Keratinocyte (primary cell): ENCODE results near the gene TENM4. TPM values are rescaled to one million over a fixed set of nuclear protein-coding genes. Genes with fewer than 3 reads are reported as not detected.

Experiments used
- DNase-seq: peaks from one replicate; pipeline ENCODE4 v3.0.0-alpha.2; 2011; ENCODE audit warnings: low read depth, missing footprints, low spot score
- FAIRE-seq: peaks from 2 replicates; lab custom pipeline; 2011; peaks lifted over from hg19 to GRCh38; lab: Jason Lieb, UNC
- H2AFZ ChIP-seq: 2 replicates; pipeline ENCODE4 v1.6.0; 2012; ENCODE audit warnings: low read length, control low read depth, inconsistent platforms; ENCODE audit not compliant: control insufficient read depth
- H3K27ac ChIP-seq: 2 replicates; pipeline ENCODE4 v1.5.1; 2011; ENCODE audit warnings: low read length; ENCODE audit not compliant: control insufficient read depth, insufficient read depth
- H3K27me3 ChIP-seq: 3 replicates; pipeline ENCODE4 v1.6.0; 2011; ENCODE audit warnings: low read length; ENCODE audit not compliant: control insufficient read depth, insufficient read depth; ENCODE audit errors: extremely low read depth
- H3K36me3 ChIP-seq, 2 experiments: 2 replicates in 1 of 2; 3 replicates in 1 of 2; pipeline ENCODE4 v1.5.1; 2011; ENCODE audit warnings: low read length in 2 of 2, mild to moderate bottlenecking in 1 of 2; ENCODE audit not compliant: control insufficient read depth in 2 of 2, insufficient read depth in 2 of 2; ENCODE audit errors: extremely low read depth in 1 of 2
- H3K4me1 ChIP-seq: 3 replicates; pipeline ENCODE4 v1.5.1; 2011; ENCODE audit warnings: low read length; ENCODE audit not compliant: control insufficient read depth, insufficient read depth; ENCODE audit errors: extremely low read depth
- H3K4me2 ChIP-seq: 3 replicates; pipeline ENCODE4 v1.6.0; 2011; ENCODE audit warnings: low read depth, low read length; ENCODE audit not compliant: control insufficient read depth, insufficient read depth; ENCODE audit errors: extremely low read depth
- H3K4me3 ChIP-seq, 3 experiments: fragments of 200-600 bp in 1 of 3; sonication (generic) in 1 of 3; 2 replicates in 2 of 3; 3 replicates in 1 of 3; pipeline ENCODE4 v1.5.1; 2011 to 2016; ENCODE audit warnings: low read length in 3 of 3, mild to moderate bottlenecking in 3 of 3, control low read depth in 2 of 3, inconsistent platforms in 1 of 3, low read depth in 1 of 3, mixed read lengths in 1 of 3, mixed run types in 1 of 3, moderate library complexity in 1 of 3; ENCODE audit not compliant: control insufficient read depth in 2 of 3, insufficient read depth in 2 of 3; ENCODE audit errors: extremely low read depth in 1 of 3
- H3K79me2 ChIP-seq: 2 replicates; pipeline ENCODE4 v1.6.0; 2012; ENCODE audit warnings: low read length; ENCODE audit not compliant: control insufficient read depth, insufficient read depth
- H3K9ac ChIP-seq: 3 replicates; pipeline ENCODE4 v1.6.0; 2011; ENCODE audit warnings: low read length; ENCODE audit not compliant: control insufficient read depth, insufficient read depth; ENCODE audit errors: extremely low read depth
- H3K9me1 ChIP-seq: 3 replicates; pipeline ENCODE4 v1.6.0; 2011; ENCODE audit warnings: low read length; ENCODE audit not compliant: control insufficient read depth, insufficient read depth; ENCODE audit errors: extremely low read depth
- H3K9me3 ChIP-seq: 2 replicates; pipeline ENCODE4 v1.5.1; 2012; ENCODE audit warnings: low read depth, low read length; ENCODE audit not compliant: control insufficient read depth
- H4K20me1 ChIP-seq: 3 replicates; pipeline ENCODE4 v1.6.0; 2011; ENCODE audit warnings: low read length; ENCODE audit not compliant: control insufficient read depth, insufficient read depth; ENCODE audit errors: extremely low read depth
- EZH2 ChIP-seq: IDR thresholded peaks from one replicate; pipeline ENCODE4 v1.6.1; 2012; ENCODE audit warnings: inconsistent platforms, mild to moderate bottlenecking, low read length, moderate library complexity
- dilution Hi-C: fragments of 300-500 bp; cut with MboI; formaldehyde crosslinking; loops from one replicate; pipeline ENCODE4 v1.7.0; 2020; ENCODE audit warnings: low sequenced_read_pairs; ENCODE audit not compliant: extremely low pct_ligation_motif_present
- polyA plus RNA-seq, 5 experiments: library from polyadenylated mRNA; depleted of rRNA in 3 of 5; stranded (reverse) in 3 of 5; stranded (forward) in 1 of 5; unstranded in 1 of 5; fragments of >200 nt; gene quantifications; 1 replicate in 1 of 5; 2 replicates in 3 of 5; 3 replicates in 1 of 5; pipeline versions ENCODE4 v1.2.1 to v1.2.3, GENCODE V29; 2011 to 2012; ENCODE audit warnings: missing spikeins in 2 of 5, low read depth in 1 of 5, low replicate concordance in 1 of 5
- TF ChIP-seq, protein P1 (sequence below), 3 experiments: IDR thresholded peaks in 1 of 3; conservative IDR thresholded peaks in 1 of 3; optimal IDR thresholded peaks in 1 of 3; 2 replicates in 2 of 3; 3 replicates in 1 of 3; pipeline versions ENCODE3 to v1.5.1; 2011; ENCODE audit warnings: low read length in 3 of 3, mild to moderate bottlenecking in 3 of 3, moderate library complexity in 2 of 3, control low read depth in 1 of 3, inconsistent platforms in 1 of 3; ENCODE audit not compliant: insufficient read depth in 2 of 3; ENCODE audit errors: extremely low read depth in 1 of 3

The TENM4 gene
- polyA plus RNA-seq, 1 donor (not counting 4 experiments of a cell fraction or from before 2014, with no cell fraction given) = 3.5 TPM

GRCh38 chr11:79186669-79187068 is 254.2 kb downstream of the TENM4 start:
- no peak overlapping the region for H2AFZ ChIP-seq
- no peaks in the 10 kb centered on the region for H3K79me2 ChIP-seq
- H3K27ac ChIP-seq = no peak overlapping the region
- H3K9me3 ChIP-seq = no peaks in the 10 kb centered on the region
- no peaks in the 10 kb centered on the region for H3K4me1 ChIP-seq
- no peak overlapping the region for H3K4me2 ChIP-seq
- H4K20me1 ChIP-seq = no peaks in the 10 kb centered on the region
- H3K4me3 ChIP-seq = no peak overlapping the region
- DNase-seq = no peak
- no peaks in the 10 kb centered on the region for H3K27me3 ChIP-seq
- no peak overlapping the region for H3K9ac ChIP-seq
- H3K9me1 ChIP-seq = no peaks in the 10 kb centered on the region
- dilution Hi-C loops = no loop called here
- peaks cover 0 to 1% of the 10 kb centered on the region in 2 experiments for H3K36me3 ChIP-seq
- FAIRE-seq = no peak
- no peak for TF ChIP-seq EZH2
- TF ChIP-seq, protein P1, sequence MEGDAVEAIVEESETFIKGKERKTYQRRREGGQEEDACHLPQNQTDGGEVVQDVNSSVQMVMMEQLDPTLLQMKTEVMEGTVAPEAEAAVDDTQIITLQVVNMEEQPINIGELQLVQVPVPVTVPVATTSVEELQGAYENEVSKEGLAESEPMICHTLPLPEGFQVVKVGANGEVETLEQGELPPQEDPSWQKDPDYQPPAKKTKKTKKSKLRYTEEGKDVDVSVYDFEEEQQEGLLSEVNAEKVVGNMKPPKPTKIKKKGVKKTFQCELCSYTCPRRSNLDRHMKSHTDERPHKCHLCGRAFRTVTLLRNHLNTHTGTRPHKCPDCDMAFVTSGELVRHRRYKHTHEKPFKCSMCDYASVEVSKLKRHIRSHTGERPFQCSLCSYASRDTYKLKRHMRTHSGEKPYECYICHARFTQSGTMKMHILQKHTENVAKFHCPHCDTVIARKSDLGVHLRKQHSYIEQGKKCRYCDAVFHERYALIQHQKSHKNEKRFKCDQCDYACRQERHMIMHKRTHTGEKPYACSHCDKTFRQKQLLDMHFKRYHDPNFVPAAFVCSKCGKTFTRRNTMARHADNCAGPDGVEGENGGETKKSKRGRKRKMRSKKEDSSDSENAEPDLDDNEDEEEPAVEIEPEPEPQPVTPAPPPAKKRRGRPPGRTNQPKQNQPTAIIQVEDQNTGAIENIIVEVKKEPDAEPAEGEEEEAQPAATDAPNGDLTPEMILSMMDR (optimal IDR thresholded peaks at IDR 0.05 in 1 of 3, IDR thresholded peaks at IDR 0.05 in 1 of 3, conservative IDR thresholded peaks at IDR 0.05 in 1 of 3; ENCODE audit: extremely low read depth in 1 of 3, insufficient read depth in 2 of 3, low read length in 3 of 3) = no peak

DNA sequence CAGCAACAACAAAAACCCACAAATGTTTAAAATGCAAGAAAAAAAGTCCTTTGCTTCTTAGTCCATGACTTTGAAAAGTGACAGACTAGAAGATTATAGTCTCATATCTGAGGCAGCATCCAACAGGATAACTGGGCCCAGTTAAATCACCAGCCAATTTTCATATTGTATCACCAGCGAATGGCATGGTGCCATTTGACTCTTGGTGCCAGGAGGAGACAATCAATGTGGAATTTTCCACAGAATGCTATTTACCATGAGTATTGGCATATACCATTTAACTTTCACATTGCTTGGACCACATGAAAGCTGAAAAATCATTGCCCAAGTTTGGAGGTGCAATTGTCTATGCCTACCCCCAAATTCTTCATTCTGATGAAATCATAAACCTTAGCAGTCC is 255.5 kb downstream of the TENM4 start:
- Histone ChIP-seq H3K27ac (no peak overlapping the region), H3K4me3 (no peak overlapping the region), H3K9me1 (no peaks in the 10 kb centered on the region), H3K4me2 (no peak overlapping the region), H3K27me3 (no peaks in the 10 kb centered on the region), H3K9ac (no peak overlapping the region), H3K9me3 (no peaks in the 10 kb centered on the region), H3K36me3 (peaks cover 0 to 1% of the 10 kb centered on the region in 2 experiments), H3K4me1 (no peaks in the 10 kb centered on the region), H3K79me2 (no peaks in the 10 kb centered on the region), H2AFZ (no peak overlapping the region), H4K20me1 (no peaks in the 10 kb centered on the region)
- FAIRE-seq (peak; percentile 23), DNase-seq (no peak)
- dilution Hi-C loops = no loop called here
- TF ChIP-seq, protein P1 (optimal IDR thresholded peaks at IDR 0.05 in 1 of 3, IDR thresholded peaks at IDR 0.05 in 1 of 3, conservative IDR thresholded peaks at IDR 0.05 in 1 of 3; ENCODE audit: extremely low read depth in 1 of 3, insufficient read depth in 2 of 3, low read length in 3 of 3) = no peak
- no peak for TF ChIP-seq EZH2
